Hepatocyte (in vitro differentiated cells): ENCODE results near the gene TNFRSF14. TPM values are rescaled to one million over a fixed set of nuclear protein-coding genes. Genes with fewer than 3 reads are reported as not detected.

Experiments
- DNase-seq: peaks from one replicate; pipeline ENCODE4 v3.0.0-alpha.2; 2016; ENCODE audit warnings: low spot score
- H2AFZ ChIP-seq: fragments of 200-600 bp; sonication (generic); 2 replicates; pipeline ENCODE4 v1.6.0; 2016; ENCODE audit warnings: antibody characterized with exemption, mild to moderate bottlenecking
- H3K27ac ChIP-seq: fragments of 200-600 bp; sonication (generic); 2 replicates; pipeline ENCODE4 v1.5.1; 2016; ENCODE audit warnings: mild to moderate bottlenecking
- H3K27me3 ChIP-seq: fragments of 200-600 bp; sonication (generic); 2 replicates; pipeline ENCODE4 v1.6.1; 2016
- H3K36me3 ChIP-seq: fragments of 200-600 bp; sonication (generic); replicated peaks from 2 replicates; pipeline ENCODE4 v1.5.1; 2016; ENCODE audit warnings: low read depth; ENCODE audit not compliant: insufficient read depth
- H3K4me1 ChIP-seq: fragments of 200-600 bp; sonication (generic); 2 replicates; pipeline ENCODE4 v1.5.1; 2016; ENCODE audit warnings: mild to moderate bottlenecking, moderate library complexity; ENCODE audit not compliant: insufficient read depth
- H3K4me2 ChIP-seq: fragments of 200-600 bp; sonication (generic); 2 replicates; pipeline ENCODE4 v1.6.0; 2016
- H3K4me3 ChIP-seq: fragments of 200-600 bp; sonication (generic); 2 replicates; pipeline ENCODE4 v1.5.1; 2016; ENCODE audit warnings: mild to moderate bottlenecking
- H3K79me2 ChIP-seq: fragments of 200-600 bp; sonication (generic); 2 replicates; pipeline ENCODE4 v1.6.0; 2017; ENCODE audit warnings: mild to moderate bottlenecking
- H3K9me2 ChIP-seq: fragments of 200-600 bp; sonication (generic); replicated peaks from 2 replicates; pipeline ENCODE4 v1.6.0; 2017; ENCODE audit warnings: mild to moderate bottlenecking; ENCODE audit not compliant: insufficient read depth
- H3K9me3 ChIP-seq: fragments of 200-600 bp; sonication (generic); 2 replicates; pipeline ENCODE4 v1.5.1; 2016; ENCODE audit warnings: low read depth, mild to moderate bottlenecking
- H4K20me1 ChIP-seq: fragments of 200-600 bp; sonication (generic); 2 replicates; pipeline ENCODE4 v1.6.0; 2016; ENCODE audit warnings: mild to moderate bottlenecking; ENCODE audit not compliant: insufficient read depth, poor library complexity, severe bottlenecking
- EZH2 ChIP-seq: fragments of 200-600 bp; sonication (generic); IDR thresholded peaks from 2 replicates; pipeline ENCODE4 v1.6.1; 2016; ENCODE audit warnings: antibody characterized with exemption, mild to moderate bottlenecking, borderline replicate concordance
- EZH2phosphoT487 ChIP-seq: fragments of 200-600 bp; sonication (generic); IDR thresholded peaks from one replicate; pipeline ENCODE4 v1.6.1; 2018; ENCODE audit warnings: antibody characterized with exemption, mild to moderate bottlenecking, low read depth, moderate library complexity; ENCODE audit not compliant: unreplicated experiment, severe bottlenecking
- WGBS: methylation state at CpG from one replicate; pipeline ENCODE4 v1.1.6; 2016; ENCODE audit warnings: low lambda C conversion rate; ENCODE audit errors: missing lambda C conversion rate; 5-methylcytosine and 5-hydroxymethylcytosine counted together
- polyA plus RNA-seq: library from polyadenylated mRNA; unstranded; fragments of >200 nt; fragmentation: Nextera tagmentation; extraction: Ambion mirVana; gene quantifications from 2 replicates; pipeline ENCODE4 v1.2.1, GENCODE V29; 2016
- total RNA-seq: library from RNA; depleted of rRNA; stranded (reverse); fragments of >200 nt; gene quantifications from 2 replicates; pipeline ENCODE4 v1.2.3, GENCODE V29; 2014
- TF ChIP-seq, protein P1 (sequence below): fragments of 200-600 bp; sonication (generic); IDR thresholded peaks from 2 replicates; pipeline ENCODE4 v1.5.1; 2016; ENCODE audit warnings: antibody characterized with exemption, mild to moderate bottlenecking; ENCODE audit not compliant: poor library complexity

TNFRSF14 gene
- total and polyA plus RNA-seq, 2 experiments from 2014 or later: 5.3 to 6.1 TPM

GRCh38 chr1:2535455-2535854, 20.7 kb upstream of the TNFRSF14 start:
- no peaks in the 10 kb centered on the region for H3K9me3 ChIP-seq
- H3K27me3 ChIP-seq: peaks cover 24% of the 10 kb centered on the region
- H3K4me1 ChIP-seq: peaks cover 15% of the 10 kb centered on the region
- TF ChIP-seq, protein P1, sequence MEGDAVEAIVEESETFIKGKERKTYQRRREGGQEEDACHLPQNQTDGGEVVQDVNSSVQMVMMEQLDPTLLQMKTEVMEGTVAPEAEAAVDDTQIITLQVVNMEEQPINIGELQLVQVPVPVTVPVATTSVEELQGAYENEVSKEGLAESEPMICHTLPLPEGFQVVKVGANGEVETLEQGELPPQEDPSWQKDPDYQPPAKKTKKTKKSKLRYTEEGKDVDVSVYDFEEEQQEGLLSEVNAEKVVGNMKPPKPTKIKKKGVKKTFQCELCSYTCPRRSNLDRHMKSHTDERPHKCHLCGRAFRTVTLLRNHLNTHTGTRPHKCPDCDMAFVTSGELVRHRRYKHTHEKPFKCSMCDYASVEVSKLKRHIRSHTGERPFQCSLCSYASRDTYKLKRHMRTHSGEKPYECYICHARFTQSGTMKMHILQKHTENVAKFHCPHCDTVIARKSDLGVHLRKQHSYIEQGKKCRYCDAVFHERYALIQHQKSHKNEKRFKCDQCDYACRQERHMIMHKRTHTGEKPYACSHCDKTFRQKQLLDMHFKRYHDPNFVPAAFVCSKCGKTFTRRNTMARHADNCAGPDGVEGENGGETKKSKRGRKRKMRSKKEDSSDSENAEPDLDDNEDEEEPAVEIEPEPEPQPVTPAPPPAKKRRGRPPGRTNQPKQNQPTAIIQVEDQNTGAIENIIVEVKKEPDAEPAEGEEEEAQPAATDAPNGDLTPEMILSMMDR: no peak
- no peaks in the 10 kb centered on the region for H3K79me2 ChIP-seq
- WGBS: 59% methylated on average over 16 of the region's 27 CpGs
- no peaks in the 10 kb centered on the region for H3K36me3 ChIP-seq
- DNase-seq: no peak
- no peaks in the 10 kb centered on the region for H4K20me1 ChIP-seq
- H3K9me2 ChIP-seq: no peaks in the 10 kb centered on the region
- H3K4me3 ChIP-seq: no peak overlapping the region
- no peak overlapping the region for H3K27ac ChIP-seq
- no peak overlapping the region for H3K4me2 ChIP-seq
- no peak overlapping the region for H2AFZ ChIP-seq

GRCh38 chr1:2535981-2536380, 20.2 kb upstream of the TNFRSF14 start:
- Histone ChIP-seq H2AFZ (no peak overlapping the region), H3K4me1 (peaks cover 20% of the 10 kb centered on the region), H4K20me1 (no peaks in the 10 kb centered on the region), H3K9me2 (no peaks in the 10 kb centered on the region), H3K27ac (no peak overlapping the region), H3K4me3 (no peak overlapping the region), H3K27me3 (peaks cover 19% of the 10 kb centered on the region), H3K4me2 (no peak overlapping the region), H3K9me3 (no peaks in the 10 kb centered on the region), H3K79me2 (no peaks in the 10 kb centered on the region), H3K36me3 (no peaks in the 10 kb centered on the region)
- 87% methylated on average over 9 of the region's 9 CpGs for WGBS
- DNase-seq: no peak
- TF ChIP-seq EZH2phosphoT487 (no peak), EZH2 (no peak)
- TF ChIP-seq, protein P1: no peak

GRCh38 chr1:2537784-2538115, 18.4 kb upstream of the TNFRSF14 start:
- no peaks in the 10 kb centered on the region for H3K9me3 ChIP-seq
- 77% methylated on average over 9 of the region's 9 CpGs for WGBS
- peaks cover 21% of the 10 kb centered on the region for H3K4me1 ChIP-seq
- no peak overlapping the region for H3K4me2 ChIP-seq
- H3K79me2 ChIP-seq: no peaks in the 10 kb centered on the region
- H4K20me1 ChIP-seq: no peaks in the 10 kb centered on the region
- H3K27ac ChIP-seq: no peak overlapping the region
- no peaks in the 10 kb centered on the region for H3K9me2 ChIP-seq
- H3K36me3 ChIP-seq: no peaks in the 10 kb centered on the region
- TF ChIP-seq, protein P1: no peak
- no peak overlapping the region for H3K4me3 ChIP-seq
- peaks cover 1% of the 10 kb centered on the region for H3K27me3 ChIP-seq
- H2AFZ ChIP-seq: no peak overlapping the region
- no peak for DNase-seq

DNA sequence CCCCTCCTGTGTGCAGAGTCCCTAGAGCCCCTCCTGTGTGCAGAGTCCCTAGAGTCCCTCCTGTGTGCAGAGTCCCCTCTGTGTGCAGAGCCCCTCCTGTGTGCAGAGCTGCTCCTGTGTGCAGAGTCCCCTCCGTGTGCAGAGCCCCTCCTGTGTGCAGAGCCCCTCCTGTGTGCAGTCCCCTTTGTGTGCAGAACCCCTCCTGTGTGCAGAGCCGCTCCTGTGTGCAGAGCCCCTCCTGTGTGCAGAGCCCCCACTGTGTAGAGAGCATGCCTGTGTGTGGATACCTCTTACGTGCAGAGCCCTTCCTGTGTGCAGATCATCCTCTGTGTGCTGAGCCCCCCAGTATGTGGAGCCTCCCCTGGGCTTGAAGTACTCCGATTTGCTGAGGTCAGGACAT, 17.8 kb upstream of the TNFRSF14 start:
- no peak for DNase-seq
- no peaks in the 10 kb centered on the region for H3K9me2 ChIP-seq
- H3K27me3 ChIP-seq: no peaks in the 10 kb centered on the region
- no peaks in the 10 kb centered on the region for H3K79me2 ChIP-seq
- 84% methylated on average over 4 of the region's 4 CpGs for WGBS
- H3K4me3 ChIP-seq: no peak overlapping the region
- H3K27ac ChIP-seq: no peak overlapping the region
- no peaks in the 10 kb centered on the region for H3K9me3 ChIP-seq
- H3K4me2 ChIP-seq: no peak overlapping the region
- TF ChIP-seq EZH2: no peak
- TF ChIP-seq, protein P1: no peak
- no peak for TF ChIP-seq EZH2phosphoT487
- peaks cover 21% of the 10 kb centered on the region for H3K4me1 ChIP-seq
- no peaks in the 10 kb centered on the region for H3K36me3 ChIP-seq
- H4K20me1 ChIP-seq: no peaks in the 10 kb centered on the region
- H2AFZ ChIP-seq: no peak overlapping the region
